Stimulated activated CD4-positive, alpha-beta T cell treated with anti-CD3 and anti-CD28 coated beads, Interleukin-12 subunit alpha, Interleukin-12 subunit beta, amount 100 ng/mL, for 4 hours (primary cell): ENCODE measurements around the gene PTPN11.
"Not testable (repeated sequence)": the region's sequence is repeated elsewhere in the genome, so short reads cannot be mapped to it uniquely, and the experiment has no call there.

ENCODE experiments used
- DNase-seq: peaks from one replicate; pipeline ENCODE4 v3.0.0-alpha.2; 2020

PTPN11 gene

GRCh38 chr12:112418608-112419296, at the start of gene PTPN11:
TSS of gene PTPN11 (plus strand) at chr12:112418947. CDS start at chr12:112419112, 165 bp downstream.
- DNase-seq = peak; percentile 91

DNA sequence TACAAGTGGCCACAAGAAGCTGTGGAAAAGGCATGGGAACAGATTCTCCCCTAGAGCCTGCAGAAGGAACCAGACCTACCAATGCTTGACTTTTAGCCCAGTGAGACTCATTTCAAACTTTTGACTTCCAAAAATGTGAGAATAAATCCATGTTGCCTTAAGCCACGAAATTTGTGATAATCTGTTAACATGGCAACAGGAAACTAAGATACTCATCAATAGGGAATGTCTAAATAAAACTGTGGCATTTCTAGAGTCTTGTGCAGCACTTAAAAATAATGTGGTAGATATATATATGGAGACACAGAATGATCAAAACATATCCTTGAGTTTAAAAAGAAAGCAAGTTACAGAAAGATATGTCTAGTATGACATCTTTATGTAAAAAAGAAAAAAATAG, 48.5 kb upstream of the PTPN11 start:
- DNase-seq = no peak

DNA sequence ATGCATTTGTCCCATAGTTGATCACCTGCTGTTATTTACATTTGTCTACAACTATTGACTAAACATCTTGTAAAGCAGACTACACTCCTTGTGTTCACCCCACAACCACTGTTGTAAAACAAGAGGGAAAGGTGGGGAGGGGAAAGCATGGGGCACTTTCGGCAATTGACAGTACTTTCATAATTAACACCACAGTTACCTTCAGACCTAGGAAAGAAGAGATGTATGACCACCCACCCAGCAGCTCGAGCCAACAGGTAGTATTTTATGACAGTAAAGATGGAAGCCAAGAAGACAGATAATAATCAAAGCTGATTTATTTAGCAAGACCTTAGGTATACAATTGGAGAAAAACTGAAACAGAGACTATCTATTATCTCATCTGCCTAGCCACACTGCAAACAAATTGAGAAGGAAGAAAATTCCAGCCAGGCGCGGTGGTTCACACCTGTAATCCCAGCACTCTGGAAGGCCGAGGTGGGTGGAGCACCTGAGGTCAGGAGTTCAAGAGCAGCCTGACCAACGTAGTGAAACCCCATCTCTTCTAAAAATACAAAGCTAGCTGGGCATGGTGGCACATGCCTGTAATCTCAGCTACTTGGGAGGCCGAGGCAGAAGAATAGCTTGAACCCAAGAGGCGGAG, 47.8 kb upstream of the PTPN11 start:
- no peak for DNase-seq

DNA sequence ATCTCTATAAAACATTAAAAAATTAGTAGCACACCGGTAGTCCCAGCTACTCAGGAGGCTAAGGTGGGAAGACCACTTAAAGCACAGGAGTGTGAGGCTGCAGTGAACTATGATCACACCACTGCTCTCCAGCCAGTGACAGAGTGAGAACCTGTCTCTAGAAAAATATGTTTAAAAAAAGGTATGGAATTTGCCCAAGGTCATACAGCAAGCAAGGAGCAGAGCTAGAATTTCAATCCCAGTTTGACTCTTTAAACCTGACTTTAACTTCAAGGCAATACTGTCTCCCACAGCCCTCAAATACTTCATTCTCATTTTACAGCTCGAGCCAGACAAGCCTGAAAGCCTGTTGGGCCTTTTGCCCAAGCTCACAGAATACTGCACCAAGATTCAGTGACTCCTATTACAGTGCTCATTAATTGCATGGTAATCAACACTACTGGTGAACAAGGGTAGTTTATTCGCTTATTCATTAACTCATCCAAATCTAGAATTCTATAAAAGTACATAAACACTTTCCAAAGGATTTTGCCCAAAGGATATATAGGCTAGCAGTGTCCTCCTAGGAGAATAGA, 44.5 kb upstream of the PTPN11 start:
- no peak for DNase-seq

DNA sequence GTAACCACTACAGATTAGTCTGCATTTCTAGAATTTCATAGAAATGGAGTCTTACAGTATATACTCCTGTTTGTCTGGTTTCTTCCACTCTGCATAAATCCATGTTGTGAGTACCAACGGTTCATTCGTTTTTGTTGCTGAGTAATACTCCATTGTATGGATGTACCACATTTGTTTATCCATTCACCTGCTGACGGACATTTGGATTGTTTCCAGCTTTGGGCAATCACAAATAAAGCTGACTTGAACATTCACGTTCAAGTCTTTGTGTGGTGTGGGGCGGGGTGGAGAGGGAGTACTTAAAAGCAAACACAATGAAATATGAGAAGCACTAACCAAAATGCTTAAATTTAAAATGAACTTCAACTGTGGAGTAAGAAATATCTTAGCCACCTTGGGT, 43.6 kb upstream of the PTPN11 start:
- no peak for DNase-seq

DNA sequence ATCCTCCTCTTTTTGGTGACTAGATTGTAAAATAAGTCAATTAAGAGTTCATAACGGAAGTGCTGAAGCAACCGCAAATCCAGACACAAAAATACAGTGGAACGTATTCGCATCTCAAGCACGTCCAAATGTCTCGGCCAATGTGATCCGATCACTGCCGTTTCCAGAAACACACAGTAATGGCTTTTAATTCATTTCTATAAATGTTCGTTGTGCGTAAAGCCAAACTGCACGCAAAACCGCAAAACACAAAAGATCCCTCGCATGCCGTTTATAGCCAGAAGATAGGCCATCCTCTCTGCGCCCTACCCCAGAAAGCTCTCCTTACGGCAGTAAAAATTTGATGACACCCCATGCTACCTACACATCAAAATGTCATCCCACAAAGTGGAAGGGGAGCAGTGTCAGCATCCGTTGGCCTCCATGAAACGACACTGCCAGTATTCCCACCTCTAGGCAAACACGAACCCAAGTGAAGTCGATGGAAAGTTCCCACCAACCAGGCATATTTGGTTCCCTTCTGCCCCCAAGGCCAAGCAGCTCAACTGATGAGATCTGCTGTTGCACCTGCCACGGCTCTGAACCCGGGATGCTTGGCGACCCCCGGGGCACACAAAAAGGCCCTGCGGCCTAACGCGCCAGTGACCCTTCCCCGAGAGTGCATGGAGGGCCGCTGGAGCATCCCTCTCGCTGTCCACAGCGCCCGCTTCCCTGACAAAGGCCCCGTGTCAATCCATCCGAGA, 37.9 kb upstream of the PTPN11 start:
- no peak for DNase-seq

DNA sequence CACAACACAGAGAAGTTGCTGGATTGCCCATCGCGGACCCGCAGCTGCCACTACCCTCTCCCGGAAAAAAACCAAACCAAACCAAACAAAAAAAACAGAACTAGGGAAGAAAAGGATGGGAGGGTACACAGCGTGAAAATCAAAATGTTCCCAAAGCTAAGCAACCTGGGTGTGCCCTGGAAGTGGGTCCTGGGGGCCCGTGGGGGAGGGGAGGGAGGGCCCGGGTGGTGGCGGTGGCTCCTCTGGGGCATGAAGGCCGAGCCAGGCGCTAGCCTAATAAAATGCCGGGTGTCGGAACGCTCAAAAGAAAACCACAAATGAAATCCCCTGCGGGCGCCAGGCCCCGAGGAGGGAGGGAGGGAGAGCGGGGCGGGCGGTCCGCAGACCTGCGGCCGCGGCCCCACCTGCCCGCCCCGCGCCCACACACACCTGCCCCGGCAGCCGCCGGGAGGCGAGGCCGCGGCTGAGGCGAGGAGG, 37.3 kb upstream of the PTPN11 start:
- DNase-seq = peak; percentile 19

GRCh38 chr12:112381883-112382796, 36.6 kb upstream of the PTPN11 start, which contains the start of gene HECTD4:
TSS of gene HECTD4 (minus strand) at chr12:112382431. CDS start at chr12:112382128, 303 bp downstream.
- DNase-seq = peak; percentile 95

DNA sequence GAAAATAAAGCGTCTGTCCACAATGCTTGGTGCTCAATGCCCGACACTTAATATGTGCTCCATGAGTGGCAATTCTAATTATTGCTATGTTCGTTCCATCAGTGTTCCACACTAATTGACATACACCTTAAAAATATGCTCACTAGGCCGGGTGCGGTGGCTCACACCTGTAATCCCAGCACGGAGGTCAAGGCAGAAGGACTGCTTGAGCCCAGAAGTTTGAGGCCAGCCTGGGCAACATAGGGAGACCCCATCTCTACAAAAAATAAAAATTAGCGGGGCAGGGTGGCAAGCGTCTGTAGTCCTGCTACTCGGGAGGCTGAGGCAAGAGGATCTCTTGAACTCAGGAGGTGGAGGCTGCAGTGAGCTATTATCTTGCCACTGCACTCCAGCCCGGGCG, 35.9 kb upstream of the PTPN11 start:
- no peak for DNase-seq

DNA sequence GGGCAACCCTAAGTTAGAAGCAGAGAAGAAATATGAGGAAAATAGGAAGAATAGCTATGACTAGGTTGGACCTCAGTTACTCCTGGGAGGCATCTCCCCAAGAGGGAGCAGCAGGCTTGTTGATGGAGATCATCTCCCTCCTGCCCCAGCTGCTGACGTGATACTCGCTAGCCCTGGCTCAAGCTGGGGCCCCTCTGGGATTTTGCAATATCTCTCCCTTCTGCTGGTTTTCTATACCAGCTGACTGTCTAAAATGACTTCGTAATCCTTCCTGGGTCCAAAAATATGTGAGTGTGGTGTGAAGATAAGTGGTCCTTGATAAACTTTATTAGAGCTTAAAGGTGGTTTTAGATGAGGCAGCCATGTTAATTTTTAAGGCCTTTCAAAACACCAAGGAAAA, 32.0 kb upstream of the PTPN11 start:
- DNase-seq = no peak

DNA sequence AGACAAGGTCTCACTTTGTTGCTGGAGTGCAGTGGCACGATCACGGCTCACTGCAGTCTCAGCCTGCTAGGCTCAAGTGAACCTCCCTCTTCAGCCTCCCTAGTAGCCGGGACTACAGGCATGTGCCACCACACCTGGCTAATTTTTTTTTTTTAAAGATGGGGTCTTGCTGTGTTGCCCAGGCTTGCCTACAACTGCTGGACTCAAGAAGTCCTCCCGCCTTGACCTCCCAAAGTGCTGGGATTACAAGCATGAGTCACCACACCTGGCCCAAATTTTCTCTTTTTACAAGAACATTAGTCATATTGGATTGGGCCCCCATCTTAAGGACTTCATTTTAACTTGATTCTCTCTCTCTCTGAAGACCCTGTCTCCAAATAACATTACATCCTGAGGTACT, 29.5 kb upstream of the PTPN11 start:
- no peak for DNase-seq

DNA sequence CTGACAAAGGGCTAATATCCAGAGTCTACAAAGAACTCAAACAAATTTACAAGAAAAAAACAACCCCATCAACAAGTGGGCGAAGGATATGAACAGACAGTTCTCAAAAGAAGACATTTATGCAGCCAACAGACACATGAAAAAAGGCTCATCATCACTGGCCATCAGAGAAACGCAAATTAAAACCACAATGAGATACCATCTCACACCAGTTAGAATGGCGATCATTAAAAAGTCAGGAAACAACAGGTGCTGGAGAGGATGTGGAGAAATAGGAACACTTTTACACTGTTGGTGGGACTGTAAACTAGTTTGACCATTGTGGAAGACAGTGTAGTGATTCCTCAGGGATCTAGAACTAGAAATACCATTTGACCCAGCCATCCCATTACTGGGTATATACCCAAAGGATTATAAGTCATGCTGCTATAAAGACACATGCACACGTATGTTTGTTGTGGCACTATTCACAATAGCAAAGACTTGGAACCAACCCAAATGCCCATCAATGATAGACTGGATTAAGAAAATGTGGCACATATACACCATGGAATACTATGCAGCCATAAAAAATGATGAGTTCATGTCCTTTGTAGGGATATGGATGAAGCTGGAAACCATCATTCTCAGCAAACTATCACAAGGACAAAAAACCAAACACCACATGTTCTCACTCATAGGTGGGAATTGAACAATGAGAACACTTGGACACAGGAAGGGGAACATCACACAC, 28.7 kb upstream of the PTPN11 start:
- not testable (repeated sequence) for DNase-seq

DNA sequence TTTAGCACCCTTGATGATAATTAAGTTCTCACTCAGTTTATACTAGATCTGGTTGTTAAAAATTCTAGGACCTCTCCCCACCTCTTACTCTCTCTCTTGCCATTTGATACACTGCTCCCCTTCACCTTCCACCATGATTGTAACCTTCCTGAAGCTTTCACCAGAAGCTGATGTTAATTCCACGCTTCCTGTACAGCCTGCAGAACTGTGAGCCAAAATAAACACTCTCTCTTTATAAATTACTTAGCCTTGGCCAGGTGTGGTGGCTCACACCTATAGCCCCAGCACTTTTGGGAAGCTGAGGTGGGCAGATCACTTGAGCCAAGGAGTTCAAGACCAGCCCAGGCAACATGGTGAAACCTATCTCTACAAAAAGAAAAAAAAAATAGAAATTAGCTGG, 25.4 kb upstream of the PTPN11 start:
- DNase-seq = no peak

DNA sequence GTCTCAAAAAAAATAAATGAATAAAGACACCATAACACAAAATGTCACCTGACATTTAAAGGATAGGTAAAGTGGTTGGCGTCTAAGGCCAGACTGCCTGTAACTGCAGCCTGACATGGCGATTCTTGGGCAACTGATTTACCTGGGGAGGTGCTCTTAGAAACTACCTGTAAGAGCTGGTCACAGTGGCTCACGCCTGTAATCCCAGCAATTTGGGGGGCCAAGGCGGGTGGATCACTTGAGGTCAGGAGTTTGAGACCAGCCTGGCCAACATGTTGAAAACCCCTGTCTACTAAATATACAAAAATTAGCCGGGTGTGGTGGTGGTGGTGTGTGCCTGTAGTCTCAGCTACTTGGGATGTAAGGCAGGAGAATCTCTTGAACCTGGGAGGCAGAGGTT, 17.7 kb upstream of the PTPN11 start:
- no peak for DNase-seq

- no peak for DNase-seq
Observed at GRCh38 chr12:112401903-112402498, 16.7 kb upstream of the PTPN11 start.

- no peak for DNase-seq
Observed at GRCh38 chr12:112406519-112407488, 11.9 kb upstream of the PTPN11 start.

DNA sequence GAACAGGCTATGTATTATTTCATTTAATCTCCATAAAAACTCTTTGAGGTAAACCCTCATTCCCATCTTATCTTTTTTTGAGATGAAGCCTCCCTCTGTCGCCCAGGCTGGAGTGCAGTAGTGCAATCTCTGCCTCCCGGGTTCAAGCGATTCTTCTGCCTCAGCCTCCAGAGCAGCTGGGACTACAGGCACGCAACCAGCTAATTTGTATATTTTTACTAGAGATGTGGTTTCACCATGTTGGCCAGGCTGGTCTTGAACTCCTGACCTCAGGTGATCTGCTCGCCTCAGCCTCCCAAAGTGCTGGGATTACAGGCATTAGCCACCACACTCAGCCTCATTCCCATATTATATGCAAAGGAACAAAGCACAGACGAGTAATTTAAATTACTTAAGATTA, 11.1 kb upstream of the PTPN11 start:
- DNase-seq = not testable (repeated sequence)

DNA sequence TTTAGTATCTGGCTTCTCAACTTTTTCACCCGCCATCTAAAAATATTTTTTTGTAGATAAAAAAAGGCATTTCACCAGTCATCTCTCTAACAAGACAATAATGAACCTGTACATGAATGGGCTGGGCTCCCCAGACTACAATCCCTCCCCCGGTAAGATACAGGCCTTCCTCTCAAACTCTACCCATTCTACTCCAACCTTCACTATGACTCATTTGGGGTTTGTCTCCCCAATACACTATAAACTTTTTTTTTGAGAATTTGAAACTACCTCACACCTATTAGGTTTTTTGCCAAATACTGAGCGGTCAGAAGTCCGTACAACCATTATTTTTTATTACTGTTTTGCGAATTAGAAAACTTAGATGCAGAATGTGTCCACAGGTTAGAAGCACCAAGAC, 10.1 kb upstream of the PTPN11 start:
- no peak for DNase-seq

DNA sequence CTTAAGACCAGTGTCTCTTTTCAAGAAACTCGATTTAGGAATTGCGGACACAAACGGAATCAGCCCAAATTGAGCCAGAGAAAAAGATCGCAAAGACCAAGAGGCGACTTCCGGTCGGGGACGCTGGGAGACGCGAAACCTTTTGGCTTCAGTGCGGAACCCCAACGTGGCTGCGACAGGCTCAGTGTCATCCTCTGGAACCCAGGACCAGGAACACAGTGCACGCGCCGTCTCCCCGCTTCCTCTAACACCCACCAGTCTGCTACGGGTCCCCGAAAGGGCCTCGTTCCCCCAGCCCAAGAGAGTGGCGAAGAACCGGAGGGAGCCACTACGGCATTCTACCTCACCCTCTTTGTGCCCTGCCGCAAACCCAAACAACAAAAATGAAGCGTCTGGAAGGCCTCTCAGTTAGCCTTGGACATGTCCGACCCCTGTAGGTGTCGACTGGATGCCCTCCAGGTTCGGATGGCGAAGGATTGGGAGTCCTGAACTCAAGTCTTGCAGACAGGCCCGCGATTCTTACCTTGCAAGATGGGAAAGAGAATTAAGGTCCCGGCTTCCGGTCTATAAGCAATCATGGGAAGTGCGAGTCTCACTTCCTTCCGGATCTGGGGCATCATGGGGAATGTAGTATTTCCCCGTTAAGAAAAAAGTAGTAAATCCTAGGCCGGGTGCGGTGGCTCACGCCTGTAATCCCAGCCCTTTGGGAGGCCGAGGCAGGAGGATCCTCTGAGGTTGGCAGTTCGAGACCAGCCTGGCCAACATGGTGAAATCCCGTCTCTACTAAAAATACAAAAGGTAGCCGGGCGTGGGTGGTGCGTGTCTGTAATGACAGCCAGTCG, 9.5 kb upstream of the PTPN11 start, which contains the start of gene RPL6:
Gene RPL6 (minus strand): TSS at position 542 of the 842 bp plus-strand sequence. CDS start 949 bp downstream, outside the sequence.
- DNase-seq = peak; percentile 63
